CD4-positive, alpha-beta T cell treated with Interleukin-12 subunit alpha and Interleukin-12 subunit beta, for 1 hour (primary cell): ENCODE measurements around the gene RB1.
"Not testable (repeated sequence)": the region's sequence is repeated elsewhere in the genome, so short reads cannot be mapped to it uniquely, and the experiment has no call there.

Source experiments
- DNase-seq: peaks from one replicate; pipeline ENCODE4 v3.0.0-alpha.2; 2020

The RB1 gene

GRCh38 chr13:48355524-48355923 is 52.0 kb downstream of the RB1 start:
- not testable (repeated sequence) for DNase-seq

- DNase-seq: no peak
Measured at GRCh38 chr13:48356750-48357149, 53.2 kb downstream of the RB1 start.

- no peak for DNase-seq
Measured at GRCh38 chr13:48369988-48370387, 66.4 kb downstream of the RB1 start.

- DNase-seq: no peak
Measured at GRCh38 chr13:48370815-48371214, 67.3 kb downstream of the RB1 start.

- no peak for DNase-seq
Measured at GRCh38 chr13:48377857-48378256, 74.3 kb downstream of the RB1 start.

- no peak for DNase-seq
Measured at GRCh38 chr13:48380581-48380980, 77.0 kb downstream of the RB1 start.

GRCh38 chr13:48383384-48383783 is 79.8 kb downstream of the RB1 start:
- DNase-seq: no peak

- DNase-seq: no peak
Measured at GRCh38 chr13:48386816-48387215, 83.3 kb downstream of the RB1 start.

- DNase-seq: no peak
Measured at GRCh38 chr13:48391257-48391656, 87.7 kb downstream of the RB1 start.

GRCh38 chr13:48393030-48393697 is 89.6 kb downstream of the RB1 start:
- DNase-seq: no peak

- no peak for DNase-seq
Measured at GRCh38 chr13:48393698-48394085, 90.1 kb downstream of the RB1 start.

GRCh38 chr13:48397744-48398143 is 94.2 kb downstream of the RB1 start:
- DNase-seq: no peak

GRCh38 chr13:48398450-48399095 is 95.0 kb downstream of the RB1 start:
- no peak for DNase-seq

GRCh38 chr13:48400090-48400694 is 96.6 kb downstream of the RB1 start:
- DNase-seq: no peak

- DNase-seq: peak; percentile 39
Measured at GRCh38 chr13:48400850-48401291, 97.3 kb downstream of the RB1 start.

- DNase-seq: peak; percentile 43
Measured at GRCh38 chr13:48401480-48401879, 97.9 kb downstream of the RB1 start.

- no peak for DNase-seq
Measured at GRCh38 chr13:48402325-48402932, 98.9 kb downstream of the RB1 start.

GRCh38 chr13:48403151-48403631 is 99.6 kb downstream of the RB1 start:
- peak; percentile 53 for DNase-seq

- DNase-seq: no peak
Measured at GRCh38 chr13:48403913-48404312, 100.4 kb downstream of the RB1 start.

GRCh38 chr13:48404952-48405351 is 101.4 kb downstream of the RB1 start:
- no peak for DNase-seq

GRCh38 chr13:48405875-48406274 is 102.3 kb downstream of the RB1 start:
- peak; percentile 43 for DNase-seq

GRCh38 chr13:48410199-48410598 is 106.6 kb downstream of the RB1 start:
- DNase-seq: peak; percentile 40

GRCh38 chr13:48411147-48411794 is 107.7 kb downstream of the RB1 start:
- no peak for DNase-seq
